GM18951 (cell line): ENCODE results near the gene KCNQ1.

ENCODE experiments used
- POLR2A ChIP-seq: IDR thresholded peaks from 4 replicates; pipeline ENCODE4 v1.6.1; 2011; ENCODE audit warnings: mild to moderate bottlenecking; ENCODE audit not compliant: insufficient read length, insufficient read depth; ENCODE audit errors: extremely low read depth
- in situ Hi-C: fragments of 300-500 bp; cut with MboI; formaldehyde crosslinking; loops from one replicate; pipeline ENCODE4 v1.12.0; 2022; ENCODE audit warnings: low sequenced_read_pairs, mixed read lengths, inconsistent platforms; ENCODE audit not compliant: unreplicated experiment

KCNQ1 gene

GRCh38 chr11:2531277-2531986 is 86.6 kb downstream of the KCNQ1 start:
- in situ Hi-C loops, result loop anchor here (5.0 to 10.0 kb wide), 2 partner anchors 97 to 356 kb away; partner anchors contain the start of gene CDKN1C
- TF ChIP-seq POLR2A, result no peak

- in situ Hi-C loops, result loop anchor here (5.0 to 10.0 kb wide), 2 partner anchors 97 to 355 kb away; partner anchors contain the start of gene CDKN1C
- TF ChIP-seq POLR2A, result no peak
Measured at GRCh38 chr11:2531987-2532703, 87.3 kb downstream of the KCNQ1 start.

- in situ Hi-C loops, result loop anchor here (5.0 to 10.0 kb wide), 2 partner anchors 98 to 354 kb away; partner anchors contain the start of gene CDKN1C
- no peak for TF ChIP-seq POLR2A
Measured at GRCh38 chr11:2532704-2533586, 88.1 kb downstream of the KCNQ1 start.

- in situ Hi-C loops, result loop anchor here (5.0 to 10.0 kb wide), 2 partner anchors 99 to 354 kb away; partner anchors contain the start of gene CDKN1C
- no peak for TF ChIP-seq POLR2A
Measured at GRCh38 chr11:2533587-2534133, 88.9 kb downstream of the KCNQ1 start.

- in situ Hi-C loops, result loop anchor here (5.0 to 10.0 kb wide), 2 partner anchors 100 to 353 kb away; partner anchors contain the start of gene CDKN1C
- no peak for TF ChIP-seq POLR2A
Measured at GRCh38 chr11:2534134-2534956, 89.5 kb downstream of the KCNQ1 start.

- in situ Hi-C loops, result loop anchor here (5.0 to 10.0 kb wide), 2 partner anchors 100 to 352 kb away; partner anchors contain the start of gene CDKN1C
- TF ChIP-seq POLR2A, result no peak
Measured at GRCh38 chr11:2534957-2535672, 90.3 kb downstream of the KCNQ1 start.

GRCh38 chr11:2535673-2536439 is 91.0 kb downstream of the KCNQ1 start:
- no peak for TF ChIP-seq POLR2A
- in situ Hi-C loops, result loop anchor here (10.0 kb wide), 1 partner anchor 101 kb away; no protein-coding TSS in a partner anchor

GRCh38 chr11:2536440-2536989 is 91.7 kb downstream of the KCNQ1 start:
- no peak for TF ChIP-seq POLR2A
- in situ Hi-C loops, result loop anchor here (10.0 kb wide), 1 partner anchor 102 kb away; no protein-coding TSS in a partner anchor

- no peak for TF ChIP-seq POLR2A
Measured at GRCh38 chr11:2537010-2537705, 92.3 kb downstream of the KCNQ1 start.

More at GRCh38 chr11:2537010-2537705, 92.3 kb downstream of the KCNQ1 start:
- in situ Hi-C loops, result loop anchor here (10.0 kb wide), 1 partner anchor 102 kb away; no protein-coding TSS in a partner anchor
